Thymus (tissue), 14 donors: ENCODE data around the gene SELE. TPM values are rescaled to one million over a fixed set of nuclear protein-coding genes. Genes with fewer than 3 reads are reported as not detected.

Experiments
- DNase-seq, 9 donors: peaks; one replicate each; pipeline ENCODE4 v3.0.0-alpha.2; 2013; ENCODE audit warnings: low spot score in 9 of 9, low read depth in 6 of 9, missing footprints in 1 of 9
- H3K27ac ChIP-seq, 2 donors: one replicate each; pipeline ENCODE4 v1.5.1; 2013; ENCODE audit warnings: control low read depth in 1 of 2, low read depth in 1 of 2, low read length in 1 of 2, mild to moderate bottlenecking in 1 of 2, moderate library complexity in 1 of 2
- H3K27me3 ChIP-seq, 2 donors: one replicate each; pipeline ENCODE4 v1.5.1; 2013; ENCODE audit warnings: low read length in 1 of 2; ENCODE audit not compliant: control insufficient read depth in 2 of 2, insufficient read depth in 1 of 2
- H3K36me3 ChIP-seq, 2 donors: one replicate each; pipeline ENCODE4 v1.5.1; 2013; ENCODE audit warnings: low read length in 1 of 2, mild to moderate bottlenecking in 1 of 2, moderate library complexity in 1 of 2; ENCODE audit not compliant: control insufficient read depth in 2 of 2, insufficient read depth in 2 of 2
- H3K4me1 ChIP-seq, 2 donors: one replicate each; pipeline ENCODE4 v1.5.1; 2013; ENCODE audit warnings: low read length in 2 of 2; ENCODE audit not compliant: control insufficient read depth in 2 of 2, insufficient read depth in 2 of 2
- H3K4me3 ChIP-seq, 2 donors: one replicate each; pipeline ENCODE4 v1.5.1; 2013; ENCODE audit warnings: low read length in 2 of 2, control low read depth in 1 of 2, mild to moderate bottlenecking in 1 of 2
- H3K9me3 ChIP-seq, 2 donors: one replicate each; pipeline ENCODE4 v1.5.1; 2013; ENCODE audit warnings: low read length in 1 of 2, mild to moderate bottlenecking in 1 of 2; ENCODE audit not compliant: control insufficient read depth in 2 of 2, insufficient read depth in 1 of 2
- WGBS: extraction: QIAGEN DNeasy Blood & Tissue Kit; methylation state at CpG from one replicate; pipeline ENCODE4 v1.1.7; 2013; 5-methylcytosine and 5-hydroxymethylcytosine counted together
- long read RNA-seq, 10 donors: transcript quantifications; one replicate each; lab custom pipeline, GENCODE V29; 2026
- polyA plus RNA-seq: library from polyadenylated mRNA; stranded (reverse); fragments of 200-250 nt; gene quantifications from one replicate; pipeline ENCODE4 v1.2.3, GENCODE V29; 2013
- total RNA-seq: library from RNA; stranded (reverse); fragments of 120-200 nt; gene quantifications from one replicate; pipeline ENCODE4 v1.2.4, GENCODE V29; 2013
- donor health status: healthy.

SELE gene
- total RNA-seq (2.8 TPM), polyA plus RNA-seq (1.5 TPM)
- long read RNA-seq, donor 1: 0 reads
- long read RNA-seq, donor 2: 0 reads
- long read RNA-seq, donor 3: 0 reads
- long read RNA-seq, donor 4, partial matches to known transcripts: 10 of 10 reads
- long read RNA-seq, donor 4, other reads (novel, unspliced or antisense): 0 of 10 reads
- long read RNA-seq, donor 5: 0 reads
- long read RNA-seq, donor 6: 0 reads
- long read RNA-seq, donor 7, partial matches to known transcripts: 0 of 1 reads
- long read RNA-seq, donor 7, other reads (novel, unspliced or antisense): 0 of 1 reads
- long read RNA-seq, donor 8: 0 reads
- long read RNA-seq, donor 9: 0 reads
- long read RNA-seq, donor 10: 0 reads

GRCh38 chr1:169733924-169734323 lies at the start of gene SELE:
Gene SELE (minus strand): TSS chr1:169734079. CDS start chr1:169733612, 467 bp downstream.
- Histone ChIP-seq H3K4me1 (no peaks in the 10 kb centered on the region), H3K27me3 (no peaks in the 10 kb centered on the region), H3K9me3 (no peaks in the 10 kb centered on the region), H3K36me3 (no peaks in the 10 kb centered on the region), H3K27ac (no peak within 1 kb of the TSS), H3K4me3 (no peak within 1 kb of the TSS)
- DNase-seq: no peak
- WGBS: 94% methylated on average over 7 of the region's 7 CpGs

- peaks cover 0 to 8% of the 10 kb centered on the region in 2 donors for H3K27me3 ChIP-seq
- no peaks in the 10 kb centered on the region for H3K9me3 ChIP-seq
- H3K27ac ChIP-seq: no peak overlapping the region
- no peaks in the 10 kb centered on the region for H3K36me3 ChIP-seq
- WGBS: 95% methylated on average over 3 of the region's 3 CpGs
- H3K4me1 ChIP-seq: no peaks in the 10 kb centered on the region
- DNase-seq: no peak
- H3K4me3 ChIP-seq: no peak overlapping the region
These were observed 48.7 kb upstream of the SELE start for GRCh38 chr1:169782596-169782995.

- H3K4me3 ChIP-seq: no peak overlapping the region
- H3K4me1 ChIP-seq: no peaks in the 10 kb centered on the region
- H3K36me3 ChIP-seq: no peaks in the 10 kb centered on the region
- WGBS: 39% methylated on average over 4 of the region's 4 CpGs
- DNase-seq: no peak
- peaks cover 0 to 6% of the 10 kb centered on the region in 2 donors for H3K27me3 ChIP-seq
- no peaks in the 10 kb centered on the region for H3K9me3 ChIP-seq
- H3K27ac ChIP-seq: no peak overlapping the region
These were observed 46.1 kb upstream of the SELE start for GRCh38 chr1:169779970-169780369.

- H3K27ac ChIP-seq: no peak overlapping the region
- DNase-seq: no peak
- H3K4me3 ChIP-seq: no peak overlapping the region
- peaks cover 0 to 4% of the 10 kb centered on the region in 2 donors for H3K27me3 ChIP-seq
- no peaks in the 10 kb centered on the region for H3K4me1 ChIP-seq
- H3K36me3 ChIP-seq: no peaks in the 10 kb centered on the region
- H3K9me3 ChIP-seq: no peaks in the 10 kb centered on the region
These were observed 45.3 kb upstream of the SELE start for GRCh38 chr1:169779150-169779549.

GRCh38 chr1:169776440-169776839 lies 42.6 kb upstream of the SELE start:
- no peaks in the 10 kb centered on the region for H3K27me3 ChIP-seq
- DNase-seq: no peak
- no peaks in the 10 kb centered on the region for H3K36me3 ChIP-seq
- WGBS: 96% methylated on average over 3 of the region's 3 CpGs
- H3K4me1 ChIP-seq: no peaks in the 10 kb centered on the region
- no peak overlapping the region for H3K4me3 ChIP-seq
- no peaks in the 10 kb centered on the region for H3K9me3 ChIP-seq
- H3K27ac ChIP-seq: no peak overlapping the region

GRCh38 chr1:169768161-169768560 lies 34.3 kb upstream of the SELE start:
- H3K9me3 ChIP-seq: no peaks in the 10 kb centered on the region
- WGBS: 95% methylated on average over 2 of the region's 2 CpGs
- no peaks in the 10 kb centered on the region for H3K27me3 ChIP-seq
- H3K36me3 ChIP-seq: no peaks in the 10 kb centered on the region
- DNase-seq: no peak
- no peak overlapping the region for H3K4me3 ChIP-seq
- no peaks in the 10 kb centered on the region for H3K4me1 ChIP-seq
- no peak overlapping the region for H3K27ac ChIP-seq

- no peak overlapping the region for H3K4me3 ChIP-seq
- H3K36me3 ChIP-seq: no peaks in the 10 kb centered on the region
- no peaks in the 10 kb centered on the region for H3K27me3 ChIP-seq
- 96% methylated on average over 7 of the region's 7 CpGs for WGBS
- no peak overlapping the region for H3K27ac ChIP-seq
- no peak for DNase-seq
- no peaks in the 10 kb centered on the region for H3K4me1 ChIP-seq
- no peaks in the 10 kb centered on the region for H3K9me3 ChIP-seq
These were observed 31.9 kb upstream of the SELE start for GRCh38 chr1:169765580-169766331.

- H3K4me1 ChIP-seq: no peaks in the 10 kb centered on the region
These were observed 31.0 kb upstream of the SELE start for GRCh38 chr1:169764919-169765318.

GRCh38 chr1:169762699-169763098 lies 28.8 kb upstream of the SELE start:
- DNase-seq: no peak
- no peak overlapping the region for H3K27ac ChIP-seq
- no peaks in the 10 kb centered on the region for H3K36me3 ChIP-seq
- no peak overlapping the region for H3K4me3 ChIP-seq
- no peaks in the 10 kb centered on the region for H3K27me3 ChIP-seq
- no peaks in the 10 kb centered on the region for H3K4me1 ChIP-seq
- WGBS: 100% methylated on average over 1 of the region's 1 CpG
- H3K9me3 ChIP-seq: peaks cover 0 to 6% of the 10 kb centered on the region in 2 donors

More at GRCh38 chr1:169764919-169765318, 31.0 kb upstream of the SELE start:
- Histone ChIP-seq H3K27me3 (no peaks in the 10 kb centered on the region), H3K27ac (no peak overlapping the region), H3K36me3 (no peaks in the 10 kb centered on the region), H3K9me3 (no peaks in the 10 kb centered on the region), H3K4me3 (no peak overlapping the region)
- WGBS: 89% methylated on average over 1 of the region's 1 CpG
- no peak for DNase-seq
